KOPT-K1 (cell line): Measurements from ENCODE around the gene CORIN.

Experiments used
- H3K27ac ChIP-seq: fragments of 200-600 bp; sonication (generic); 2 replicates; pipeline ENCODE4 v1.5.1; 2016; ENCODE audit warnings: antibody characterized with exemption, mild to moderate bottlenecking, low read depth, low read length; ENCODE audit not compliant: poor library complexity, severe bottlenecking
- H3K36me3 ChIP-seq: fragments of 200-600 bp; sonication (generic); 2 replicates; pipeline ENCODE4 v1.5.1; 2017; ENCODE audit warnings: antibody characterized with exemption, mild to moderate bottlenecking, low read length, moderate library complexity; ENCODE audit not compliant: insufficient read depth
- H3K9me3 ChIP-seq: fragments of 200-600 bp; sonication (generic); 2 replicates; pipeline ENCODE4 v1.5.1; 2017; ENCODE audit warnings: antibody characterized with exemption, low read length, mild to moderate bottlenecking; ENCODE audit not compliant: insufficient read depth, poor library complexity, severe bottlenecking

CORIN gene

DNA sequence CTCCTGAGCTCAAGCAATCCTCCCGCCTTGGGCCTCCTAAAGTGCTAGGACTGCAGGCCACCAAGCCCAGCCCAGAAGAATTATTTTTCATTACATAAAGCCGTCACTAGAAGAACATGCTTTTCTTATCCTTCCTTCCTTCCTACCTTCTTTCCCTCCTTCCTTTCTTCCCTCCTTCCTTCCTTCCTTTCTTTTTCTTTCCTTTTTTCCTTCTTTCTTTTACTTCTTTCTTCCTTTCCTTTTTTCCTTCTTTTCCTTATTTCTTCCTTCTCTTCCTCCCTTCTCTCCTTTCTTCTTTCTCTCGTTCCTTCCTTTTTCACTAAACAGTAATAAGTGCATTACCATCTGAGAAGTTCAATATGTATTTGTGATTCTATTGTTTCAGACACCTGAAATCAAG is 231.4 kb downstream of the CORIN start:
- no peak overlapping the region for H3K27ac ChIP-seq
- H3K36me3 ChIP-seq: no peaks in the 10 kb centered on the region
- no peaks in the 10 kb centered on the region for H3K9me3 ChIP-seq

DNA sequence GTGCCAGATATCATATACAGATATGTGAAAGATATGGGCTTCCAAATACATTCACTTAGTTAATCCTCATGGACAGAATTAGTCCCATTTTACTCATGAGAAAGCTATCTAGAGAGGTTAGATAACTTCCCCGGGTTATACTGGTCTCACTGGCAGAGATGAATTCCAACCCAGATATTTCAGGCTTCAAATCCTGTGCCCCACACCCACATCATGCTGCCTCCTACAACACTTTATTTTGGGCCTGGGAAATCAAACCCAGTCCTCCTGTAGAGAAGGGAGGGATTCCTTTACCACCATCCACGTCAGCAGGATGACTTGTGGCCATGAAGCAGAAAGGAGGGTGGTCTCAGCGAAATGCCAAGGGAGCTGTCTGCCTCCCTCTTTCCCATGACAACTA is 239.0 kb downstream of the CORIN start:
- Histone ChIP-seq H3K27ac (no peak overlapping the region), H3K36me3 (no peaks in the 10 kb centered on the region), H3K9me3 (no peaks in the 10 kb centered on the region)

DNA sequence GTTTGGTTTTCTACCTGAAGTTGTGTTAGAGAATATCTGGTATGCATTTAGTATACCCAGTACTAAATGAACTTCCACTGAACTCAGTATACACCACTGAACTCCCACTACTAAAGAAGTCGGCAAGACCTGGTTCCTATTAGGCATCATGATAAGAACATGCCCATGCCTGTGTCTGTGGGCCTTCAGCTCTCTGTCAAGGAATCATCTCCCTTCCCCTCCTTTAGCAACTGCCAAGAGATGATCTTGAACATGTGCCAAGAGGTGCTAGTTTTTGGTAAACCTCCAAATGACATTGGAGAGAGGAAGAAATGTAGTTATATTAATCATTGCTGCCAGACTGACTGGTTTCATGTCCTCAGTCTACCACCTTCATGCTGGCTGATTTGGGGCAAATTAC is 239.5 kb downstream of the CORIN start:
- no peak overlapping the region for H3K27ac ChIP-seq
- H3K36me3 ChIP-seq: no peaks in the 10 kb centered on the region
- H3K9me3 ChIP-seq: no peaks in the 10 kb centered on the region

DNA sequence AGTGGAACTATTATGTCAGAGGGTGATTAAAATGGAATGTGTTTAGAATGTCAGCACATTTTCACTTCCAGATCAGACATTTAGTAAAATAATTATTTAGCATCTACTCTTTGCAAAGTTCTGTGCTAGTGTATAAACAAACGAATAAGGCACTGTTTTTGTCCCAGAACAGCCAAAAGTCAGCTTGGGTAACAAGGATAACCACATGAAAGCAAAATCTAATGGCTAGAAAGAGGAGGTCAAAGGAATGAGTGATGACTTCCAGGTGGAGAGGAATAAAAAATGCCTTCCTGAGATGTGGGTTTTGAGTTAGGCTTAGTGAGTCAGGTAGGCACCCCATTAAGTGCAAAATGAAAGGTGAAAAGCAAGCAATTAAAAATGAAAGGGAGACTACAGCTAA is 240.2 kb downstream of the CORIN start:
- Histone ChIP-seq H3K36me3 (no peaks in the 10 kb centered on the region), H3K27ac (no peak overlapping the region), H3K9me3 (no peaks in the 10 kb centered on the region)

DNA sequence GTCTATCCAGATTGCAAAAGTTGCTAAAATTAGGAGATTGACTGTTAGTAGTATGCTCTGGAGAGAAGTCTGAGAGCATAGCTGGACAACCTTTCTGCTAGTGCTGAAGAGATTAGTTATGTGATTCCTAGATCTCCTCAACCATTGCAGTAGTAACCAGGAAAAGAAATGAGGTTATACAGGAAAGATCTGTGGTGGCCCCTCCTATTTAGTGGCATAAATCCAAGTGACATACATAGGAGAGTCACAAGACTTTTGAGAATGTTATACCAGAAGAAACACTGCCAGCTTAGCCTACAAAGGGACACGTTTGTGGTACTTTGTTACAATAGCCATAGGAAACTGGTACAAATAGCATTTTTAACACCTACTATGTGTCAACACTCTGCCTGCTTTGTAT is 247.5 kb downstream of the CORIN start:
- no peaks in the 10 kb centered on the region for H3K9me3 ChIP-seq
- no peaks in the 10 kb centered on the region for H3K36me3 ChIP-seq
- no peak overlapping the region for H3K27ac ChIP-seq

DNA sequence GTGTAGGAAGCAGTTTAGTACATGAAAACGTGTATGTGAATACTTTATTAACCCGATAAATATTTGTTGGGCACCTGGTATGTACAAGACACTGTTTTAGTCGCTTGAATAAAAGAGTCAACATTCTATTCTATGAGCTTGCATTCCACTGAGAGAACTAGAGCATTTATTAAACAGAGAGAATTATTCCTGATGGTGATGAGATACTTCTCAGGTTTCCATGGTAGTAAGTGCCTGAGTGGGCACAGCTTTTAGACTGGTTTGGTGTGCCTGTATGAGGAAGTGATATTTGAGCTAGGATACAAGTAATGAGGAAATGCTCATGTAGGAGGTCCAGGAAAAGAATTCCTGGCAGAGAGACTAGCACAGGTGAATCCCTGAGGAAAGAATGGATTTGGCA is 258.6 kb downstream of the CORIN start:
- H3K36me3 ChIP-seq: no peaks in the 10 kb centered on the region
- H3K27ac ChIP-seq: no peak overlapping the region
- no peaks in the 10 kb centered on the region for H3K9me3 ChIP-seq

DNA sequence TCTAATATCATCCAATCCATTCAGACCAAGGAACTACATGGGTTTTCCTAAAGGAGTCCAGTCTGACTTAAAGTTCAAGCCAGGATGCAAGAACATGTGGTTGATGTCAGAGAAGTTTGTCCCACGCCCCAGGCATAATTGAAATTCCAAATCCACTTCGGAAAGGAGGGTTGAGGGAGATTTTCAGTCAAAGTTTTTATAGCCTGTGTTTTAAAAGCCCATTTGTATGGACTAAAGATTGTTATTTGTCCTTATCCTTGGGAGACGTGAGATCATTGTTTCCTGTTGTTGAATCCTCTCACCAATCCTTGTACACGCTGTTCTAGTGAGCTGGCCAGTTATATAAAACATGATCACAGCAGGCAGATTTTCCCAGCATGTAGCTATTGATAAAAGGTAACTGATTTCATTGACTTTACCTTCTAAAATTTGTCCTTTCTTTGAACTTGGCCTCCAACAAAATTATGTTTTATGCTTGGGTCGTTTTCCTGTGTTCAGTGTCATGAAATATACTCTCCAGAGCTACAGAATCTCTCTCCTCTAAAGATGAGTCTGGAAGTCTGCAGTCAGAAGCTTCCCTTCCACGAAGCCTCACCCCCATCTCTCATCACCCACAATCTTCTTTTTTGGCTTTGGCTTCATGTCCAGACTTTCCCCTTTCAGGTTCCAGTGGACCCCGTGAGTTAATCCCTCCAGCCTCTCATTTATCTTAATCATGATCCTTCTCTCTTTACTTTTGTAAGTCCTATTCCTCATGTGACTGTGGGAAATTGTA is 259.9 kb downstream of the CORIN start:
- Histone ChIP-seq H3K27ac (no peak overlapping the region), H3K36me3 (no peaks in the 10 kb centered on the region), H3K9me3 (no peaks in the 10 kb centered on the region)

DNA sequence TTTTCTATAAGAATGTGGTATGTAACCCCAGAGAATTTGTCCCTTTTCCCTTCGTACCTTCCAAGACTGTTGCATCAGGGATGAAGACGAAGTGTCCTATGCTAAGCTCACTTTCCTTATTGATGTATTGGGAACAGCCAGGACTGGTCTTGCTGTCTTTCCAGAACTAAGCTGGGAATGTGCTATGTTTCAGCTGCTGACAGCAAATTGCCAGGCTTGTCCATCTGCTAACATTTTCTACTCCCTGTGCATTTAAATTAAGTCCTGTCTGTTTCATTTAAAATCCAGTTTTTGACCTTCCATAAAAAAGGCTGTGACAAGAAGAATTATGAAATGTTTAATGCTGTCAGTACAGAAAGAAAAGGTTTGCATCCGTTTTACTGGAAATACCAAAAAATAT is 264.9 kb downstream of the CORIN start:
- Histone ChIP-seq H3K36me3 (no peaks in the 10 kb centered on the region), H3K9me3 (no peaks in the 10 kb centered on the region)

DNA sequence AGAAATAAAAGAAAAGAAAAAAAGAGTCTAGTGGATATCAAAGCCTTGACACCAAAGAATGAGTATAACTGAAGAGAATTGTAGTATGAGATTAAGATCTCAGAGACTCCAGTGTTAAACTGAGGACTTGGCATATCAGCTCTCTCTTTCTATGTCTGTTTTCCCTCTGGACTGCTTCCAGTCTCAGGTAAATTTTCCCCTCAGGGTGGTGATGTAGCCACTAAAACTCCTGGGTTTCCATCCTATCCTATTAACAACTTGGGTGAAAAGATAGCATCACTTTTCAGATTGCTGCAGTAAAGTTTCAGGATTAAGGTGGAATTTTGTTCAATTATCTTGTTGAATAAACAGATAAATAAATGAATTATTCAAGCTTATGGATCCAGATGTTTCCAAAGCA is 267.1 kb downstream of the CORIN start:
- Histone ChIP-seq H3K27ac (no peak overlapping the region), H3K36me3 (no peaks in the 10 kb centered on the region)

More for the DNA sequence above, 264.9 kb downstream of the CORIN start:
- no peak overlapping the region for H3K27ac ChIP-seq

DNA sequence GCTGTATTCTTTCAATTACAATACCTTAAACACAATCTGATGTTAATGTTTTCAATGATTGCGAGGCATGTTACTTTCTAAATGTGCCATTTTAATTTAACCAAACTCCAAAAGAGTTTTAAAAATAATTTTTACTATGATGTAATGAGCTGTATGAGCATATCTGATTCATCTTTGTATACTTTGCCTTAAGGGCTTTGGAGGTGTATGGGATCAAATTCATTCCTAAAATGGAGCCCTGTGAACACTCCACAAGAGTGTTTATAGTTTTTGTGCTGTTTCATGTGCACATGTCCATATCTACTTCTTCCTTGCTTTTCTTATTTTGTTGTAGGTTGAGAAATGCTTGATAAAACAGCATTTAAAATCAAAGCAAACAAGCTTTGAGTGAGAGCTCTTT is 270.4 kb downstream of the CORIN start:
- no peak overlapping the region for H3K27ac ChIP-seq

More for the DNA sequence above, 267.1 kb downstream of the CORIN start:
- H3K9me3 ChIP-seq: no peaks in the 10 kb centered on the region

DNA sequence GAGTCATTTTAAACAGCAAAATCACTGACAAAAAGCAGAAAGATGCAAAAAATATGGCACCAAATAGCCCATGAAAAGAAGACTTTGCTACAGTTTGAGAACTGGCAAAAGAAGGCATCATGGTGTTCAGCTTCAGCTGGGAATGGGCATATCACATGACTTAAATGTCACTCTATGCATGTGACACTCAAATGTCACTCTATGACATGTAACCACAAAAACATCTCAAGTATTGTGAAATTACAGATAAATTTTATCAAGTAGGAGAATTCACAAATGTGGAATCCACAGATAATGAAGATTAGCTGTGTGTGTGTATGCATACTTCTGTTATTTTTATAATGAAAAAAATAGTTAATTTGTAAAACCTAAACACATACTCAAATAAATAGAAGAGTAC is 270.9 kb downstream of the CORIN start:
- Histone ChIP-seq H3K27ac (no peak overlapping the region), H3K9me3 (no peaks in the 10 kb centered on the region), H3K36me3 (no peaks in the 10 kb centered on the region)

More for the DNA sequence above, 270.4 kb downstream of the CORIN start:
- Histone ChIP-seq H3K36me3 (no peaks in the 10 kb centered on the region), H3K9me3 (no peaks in the 10 kb centered on the region)

DNA sequence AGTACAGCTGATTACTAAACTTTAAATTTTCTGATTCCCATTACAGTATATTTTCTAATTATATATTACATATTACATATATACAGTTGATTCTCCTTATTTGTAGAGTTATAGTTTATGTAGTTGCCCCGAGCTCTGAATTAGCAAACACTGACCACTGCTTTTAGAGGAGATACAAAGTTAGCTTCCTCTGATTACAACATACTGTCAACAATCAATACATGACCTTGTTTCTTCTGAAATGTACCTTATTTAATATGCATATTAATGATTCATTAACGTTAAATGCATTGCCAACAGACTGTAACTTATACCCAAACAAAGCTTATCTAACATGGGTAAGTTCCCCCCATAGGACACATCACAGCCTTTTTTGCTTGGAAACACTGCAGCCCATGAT is 271.3 kb downstream of the CORIN start:
- no peak overlapping the region for H3K27ac ChIP-seq
- no peaks in the 10 kb centered on the region for H3K9me3 ChIP-seq
- H3K36me3 ChIP-seq: no peaks in the 10 kb centered on the region

DNA sequence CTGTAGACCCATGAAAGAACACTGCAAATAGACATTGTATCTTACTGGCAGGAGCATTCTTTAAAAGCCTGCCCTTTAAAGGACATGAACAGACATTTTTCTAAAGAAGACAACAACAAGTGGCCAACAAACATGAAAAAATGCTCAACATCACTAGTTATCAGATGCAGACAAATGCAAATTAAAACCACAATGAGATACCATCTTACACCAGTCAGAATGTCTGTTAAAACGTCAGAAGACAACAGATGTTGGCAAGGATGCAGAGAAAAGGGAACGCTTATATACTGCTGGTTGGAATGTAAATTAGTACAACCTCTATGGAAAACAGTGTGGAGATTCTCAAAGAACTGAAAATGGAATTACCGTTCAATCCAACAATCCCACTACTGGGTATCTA is 275.6 kb downstream of the CORIN start:
- H3K36me3 ChIP-seq: no peaks in the 10 kb centered on the region
- no peak overlapping the region for H3K27ac ChIP-seq
- H3K9me3 ChIP-seq: no peaks in the 10 kb centered on the region

DNA sequence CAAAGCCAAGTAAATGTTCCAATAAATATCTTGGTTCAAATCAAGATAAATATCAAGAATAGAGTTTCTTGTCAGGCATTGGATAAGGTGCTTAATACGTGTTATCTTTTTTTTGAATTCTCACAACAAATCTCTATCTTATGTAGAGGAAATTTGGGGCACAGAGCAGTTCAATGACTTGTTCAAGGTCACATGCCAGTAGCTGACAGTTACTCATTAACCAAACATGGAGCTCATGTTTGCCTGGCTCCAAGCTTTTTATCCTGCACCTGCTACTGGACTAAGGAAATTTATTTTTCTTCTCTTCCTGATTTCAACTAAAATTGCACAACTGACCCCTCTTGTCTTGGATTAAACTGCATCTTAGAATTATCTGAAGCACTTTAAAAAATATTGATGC is 276.5 kb downstream of the CORIN start:
- Histone ChIP-seq H3K9me3 (no peaks in the 10 kb centered on the region), H3K27ac (no peak overlapping the region), H3K36me3 (no peaks in the 10 kb centered on the region)

DNA sequence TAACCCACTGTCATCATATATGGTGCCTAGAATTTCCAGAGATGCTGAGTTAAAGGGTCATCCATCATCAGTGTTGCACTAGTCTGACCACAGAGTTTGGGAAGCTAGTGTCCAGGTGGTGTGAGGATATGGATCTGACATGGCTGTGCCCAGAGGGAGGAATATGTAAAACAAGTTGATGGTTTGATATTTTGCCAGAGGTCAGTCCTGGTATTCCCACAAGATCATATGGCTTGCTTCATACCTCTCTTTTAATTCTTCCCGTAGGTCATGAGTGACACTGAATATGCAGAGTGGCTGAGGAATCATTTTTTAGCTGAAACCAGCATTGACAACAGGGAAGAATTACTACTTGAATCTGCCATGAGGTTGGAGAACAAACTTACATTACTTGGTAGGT is 277.2 kb downstream of the CORIN start:
- Histone ChIP-seq H3K27ac (no peak overlapping the region), H3K9me3 (no peaks in the 10 kb centered on the region), H3K36me3 (no peaks in the 10 kb centered on the region)

DNA sequence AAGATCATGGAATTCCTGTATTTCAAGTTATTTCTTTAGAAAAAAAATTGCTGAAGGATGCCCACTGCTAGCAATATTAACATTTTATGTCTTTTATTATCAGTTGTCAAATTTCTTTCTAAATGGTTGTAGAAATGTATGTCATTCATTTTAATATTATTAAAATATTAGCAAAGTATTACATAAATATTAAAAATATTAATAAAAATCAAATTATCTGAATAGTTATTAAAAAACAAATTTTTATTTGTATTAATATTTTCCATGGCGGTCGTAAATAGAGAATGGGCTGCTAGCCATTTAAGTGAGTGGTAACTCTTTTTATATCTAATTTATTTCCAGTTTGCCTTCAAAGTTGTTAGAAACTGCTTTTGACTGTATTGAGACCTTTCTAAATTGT is 280.6 kb downstream of the CORIN start:
- Histone ChIP-seq H3K9me3 (no peaks in the 10 kb centered on the region), H3K27ac (no peak overlapping the region), H3K36me3 (no peaks in the 10 kb centered on the region)
